Measurements from ENCODE around the gene EPHB1.

DNA sequence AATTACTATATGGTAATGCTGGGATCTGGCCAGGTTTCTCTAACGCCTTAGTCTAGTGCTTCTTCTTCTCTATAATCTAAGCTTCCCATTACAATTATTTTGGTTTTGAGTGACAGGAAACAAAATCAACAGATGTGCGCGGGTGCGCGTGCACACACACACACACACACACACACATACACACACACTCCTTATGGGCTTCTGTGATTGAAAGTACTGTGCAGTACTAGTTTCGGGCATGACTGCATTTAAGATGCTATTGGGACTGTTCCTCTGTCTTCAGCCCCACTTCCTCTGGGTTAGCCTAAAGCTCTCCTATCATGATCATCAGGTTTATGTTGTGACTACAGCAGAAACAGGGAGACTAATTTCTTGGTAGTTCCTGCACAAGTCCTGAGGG is 32.2 kb downstream of the EPHB1 start:
- TF ChIP-seq POLR2A (IDR thresholded peaks at IDR 0.05) (no peak), POLR2AphosphoS5 (IDR thresholded peaks at IDR 0.05) (no peak)
- TF ChIP-seq, protein P1, sequence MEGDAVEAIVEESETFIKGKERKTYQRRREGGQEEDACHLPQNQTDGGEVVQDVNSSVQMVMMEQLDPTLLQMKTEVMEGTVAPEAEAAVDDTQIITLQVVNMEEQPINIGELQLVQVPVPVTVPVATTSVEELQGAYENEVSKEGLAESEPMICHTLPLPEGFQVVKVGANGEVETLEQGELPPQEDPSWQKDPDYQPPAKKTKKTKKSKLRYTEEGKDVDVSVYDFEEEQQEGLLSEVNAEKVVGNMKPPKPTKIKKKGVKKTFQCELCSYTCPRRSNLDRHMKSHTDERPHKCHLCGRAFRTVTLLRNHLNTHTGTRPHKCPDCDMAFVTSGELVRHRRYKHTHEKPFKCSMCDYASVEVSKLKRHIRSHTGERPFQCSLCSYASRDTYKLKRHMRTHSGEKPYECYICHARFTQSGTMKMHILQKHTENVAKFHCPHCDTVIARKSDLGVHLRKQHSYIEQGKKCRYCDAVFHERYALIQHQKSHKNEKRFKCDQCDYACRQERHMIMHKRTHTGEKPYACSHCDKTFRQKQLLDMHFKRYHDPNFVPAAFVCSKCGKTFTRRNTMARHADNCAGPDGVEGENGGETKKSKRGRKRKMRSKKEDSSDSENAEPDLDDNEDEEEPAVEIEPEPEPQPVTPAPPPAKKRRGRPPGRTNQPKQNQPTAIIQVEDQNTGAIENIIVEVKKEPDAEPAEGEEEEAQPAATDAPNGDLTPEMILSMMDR (IDR thresholded peaks at IDR 0.05) = no peak

Measured in transverse colon (tissue), 4 donors.